Psoas muscle (tissue), 8 donors: ENCODE measurements around the gene LMLN. TPM values are rescaled to one million over a fixed set of nuclear protein-coding genes. Genes with fewer than 3 reads are reported as not detected.
"Not testable (repeated sequence)": the region's sequence is repeated elsewhere in the genome, so short reads cannot be mapped to it uniquely, and the experiment has no call there.

Experiments
- ATAC-seq, 4 donors: fragments of 200-7000 bp; cut with Tn5 transposase; one replicate each; pipeline ENCODE4 v1.9.1; 2020; ENCODE audit warnings: moderate library complexity in 3 of 4, mild to moderate bottlenecking in 2 of 4
- DNase-seq, 2 donors: peaks; one replicate each; pipeline ENCODE4 v3.0.0-alpha.2; 2020
- H3K27ac ChIP-seq: fragments of 200-600 bp; one replicate; pipeline ENCODE4 v1.8.0; 2022
- H3K27me3 ChIP-seq, 3 donors: fragments of 200-600 bp in 1 of 3; one replicate each; pipeline versions ENCODE4 v1.6.1 to v1.8.0; 2013 to 2022; ENCODE audit warnings: low read length in 2 of 3, mild to moderate bottlenecking in 2 of 3, moderate library complexity in 1 of 3; ENCODE audit not compliant: insufficient read depth in 3 of 3
- H3K36me3 ChIP-seq, 2 donors: fragments of 200-600 bp in 1 of 2; one replicate each; pipeline versions ENCODE4 v1.6.1 to v1.8.0; 2013 to 2022; ENCODE audit warnings: low read depth in 1 of 2, mild to moderate bottlenecking in 1 of 2, moderate library complexity in 1 of 2; ENCODE audit not compliant: insufficient read depth in 1 of 2
- H3K4me1 ChIP-seq: fragments of 200-600 bp; one replicate; pipeline ENCODE4 v1.8.0; 2022
- H3K4me3 ChIP-seq: fragments of 200-600 bp; one replicate; pipeline ENCODE4 v1.8.0; 2022; ENCODE audit warnings: mild to moderate bottlenecking
- H3K9me3 ChIP-seq: fragments of 200-600 bp; one replicate; pipeline ENCODE4 v1.8.0; 2022
- WGBS, 3 donors: extraction: QIAGEN DNeasy Blood & Tissue Kit; methylation state at CpG; one replicate each; pipeline versions ENCODE4 v1.1.6 to v1.1.7; 2013; 5-methylcytosine and 5-hydroxymethylcytosine counted together
- intact Hi-C, 2 donors: fragments of 100-400 bp; cut with DNase I; formaldehyde crosslinking; loops; one replicate each; pipeline versions ENCODE4 v1.11.0 to v1.14.2; 2022
- polyA plus RNA-seq, 3 donors: library from polyadenylated mRNA; stranded (reverse); fragments of 200-250 nt; gene quantifications; one replicate each; pipeline ENCODE4 v1.2.3, GENCODE V29; 2013
- total RNA-seq, 4 donors: library from RNA; stranded (reverse); fragmentation: NEBNext Ultra II Directional in 2 of 4; extraction: Animal tissue kit (Norgen Biotek cat#: 25700) in 2 of 4; gene quantifications; one replicate each; pipeline versions ENCODE4 v1.2.1 to v1.2.4, GENCODE V29; 2021 to 2023
- TF ChIP-seq, protein P1 (sequence below): fragments of 200-600 bp; IDR thresholded peaks from one replicate; pipeline ENCODE4 v1.8.0; 2022; ENCODE audit warnings: antibody characterized with exemption
- donor health status: healthy with polysubstance abuse.
- donor health status: DM: no; HTN: no; CAD: no; lungs with moderate emphysema.
- donor health status: Bipolar disorder and iron deficiency.
- donor health status: healthy.
- donor health status: DM: yes; HTN: yes; CAD: no.
- donor health status: DM: no; HTN: no; CAD: no.
- donor health status: DM: no; HTN: no; CAD: no.
- donor health status: DM: yes; HTN: yes; CAD: no.

LMLN gene
- total and polyA plus RNA-seq, 7 donors = 1.5 to 8.3 (median 5.0) TPM

DNA sequence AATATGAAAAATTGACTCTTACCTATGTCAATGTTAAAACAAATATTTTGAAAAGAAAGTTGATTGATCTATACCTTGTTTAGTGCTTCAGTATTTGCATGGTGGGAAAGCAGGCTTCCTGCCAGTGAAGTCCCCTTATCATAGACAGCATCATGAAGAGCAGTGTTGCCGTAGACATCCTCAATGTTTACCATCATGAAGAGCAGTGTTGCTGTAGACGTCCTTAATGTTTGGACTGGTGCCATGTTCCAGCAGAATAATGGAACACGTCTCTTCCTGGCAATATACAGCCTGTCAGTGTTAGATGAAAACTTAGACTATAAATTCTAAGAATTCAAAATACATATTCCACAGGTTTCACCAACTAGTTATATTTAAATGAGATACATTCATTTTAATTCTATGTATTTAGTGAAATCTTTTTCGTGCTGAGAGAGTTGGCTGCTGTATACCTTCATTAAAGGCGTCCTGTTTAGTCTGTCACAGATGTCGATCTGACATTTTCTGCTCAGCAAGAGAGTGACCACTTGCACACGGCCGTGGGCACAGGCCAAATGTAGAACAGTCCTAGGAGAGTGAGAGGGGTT is 116.8 kb downstream of the LMLN start:
- intact Hi-C loops = no loop called here
- Histone ChIP-seq H3K4me1 (peaks cover 5% of the 10 kb centered on the region), H3K36me3 (no peaks in the 10 kb centered on the region), H3K9me3 (no peaks in the 10 kb centered on the region), H3K4me3 (no peak overlapping the region), H3K27me3 (peaks cover 13 to 81% (median 16%) of the 10 kb centered on the region in 3 donors), H3K27ac (no peak overlapping the region)
- 26 to 36% (median 36%) methylated on average over 8 of the region's 8 CpGs for WGBS, 3 donors
- ATAC-seq (no peak), DNase-seq (no peak)
- TF ChIP-seq, protein P1, sequence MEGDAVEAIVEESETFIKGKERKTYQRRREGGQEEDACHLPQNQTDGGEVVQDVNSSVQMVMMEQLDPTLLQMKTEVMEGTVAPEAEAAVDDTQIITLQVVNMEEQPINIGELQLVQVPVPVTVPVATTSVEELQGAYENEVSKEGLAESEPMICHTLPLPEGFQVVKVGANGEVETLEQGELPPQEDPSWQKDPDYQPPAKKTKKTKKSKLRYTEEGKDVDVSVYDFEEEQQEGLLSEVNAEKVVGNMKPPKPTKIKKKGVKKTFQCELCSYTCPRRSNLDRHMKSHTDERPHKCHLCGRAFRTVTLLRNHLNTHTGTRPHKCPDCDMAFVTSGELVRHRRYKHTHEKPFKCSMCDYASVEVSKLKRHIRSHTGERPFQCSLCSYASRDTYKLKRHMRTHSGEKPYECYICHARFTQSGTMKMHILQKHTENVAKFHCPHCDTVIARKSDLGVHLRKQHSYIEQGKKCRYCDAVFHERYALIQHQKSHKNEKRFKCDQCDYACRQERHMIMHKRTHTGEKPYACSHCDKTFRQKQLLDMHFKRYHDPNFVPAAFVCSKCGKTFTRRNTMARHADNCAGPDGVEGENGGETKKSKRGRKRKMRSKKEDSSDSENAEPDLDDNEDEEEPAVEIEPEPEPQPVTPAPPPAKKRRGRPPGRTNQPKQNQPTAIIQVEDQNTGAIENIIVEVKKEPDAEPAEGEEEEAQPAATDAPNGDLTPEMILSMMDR = no peak

DNA sequence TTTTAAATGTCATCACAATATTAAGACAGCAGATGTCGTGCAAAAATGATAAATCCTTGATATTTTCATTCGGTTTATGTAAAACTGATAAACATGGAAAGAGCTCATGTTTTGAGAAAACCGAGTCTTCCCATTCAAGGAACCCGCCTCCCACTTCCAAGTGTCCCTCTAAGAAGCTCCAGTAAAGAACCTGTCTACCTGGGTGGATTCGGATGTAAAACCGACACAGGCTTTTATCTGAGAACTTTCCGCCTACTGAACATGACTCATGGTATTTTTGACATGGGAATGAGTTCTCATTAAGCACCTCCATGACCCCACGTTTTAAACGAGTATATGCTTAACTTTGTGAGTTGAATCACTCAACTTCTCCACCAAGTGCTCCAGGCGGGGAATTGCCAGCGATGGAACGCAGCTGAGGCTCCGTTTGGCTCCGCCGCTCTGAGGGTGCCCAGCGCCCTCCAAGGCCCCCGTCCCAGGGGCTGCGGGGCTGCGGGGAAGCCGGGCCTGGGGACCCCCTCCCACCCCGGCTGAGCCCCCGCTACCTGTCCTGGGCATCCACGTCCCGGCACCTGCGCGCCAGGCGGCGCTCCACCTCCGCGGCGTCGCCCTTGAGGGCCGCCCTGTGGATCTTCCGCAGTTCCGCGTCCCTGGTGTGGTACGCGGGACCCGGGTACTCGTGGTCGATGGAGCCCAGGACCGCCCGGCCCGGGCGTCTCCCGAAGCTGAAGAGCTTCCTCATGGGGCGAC is 119.9 kb downstream of the LMLN start:
- TF ChIP-seq, protein P1 = no peak
- peak overlapping the region; percentile 58 for H3K4me3 ChIP-seq
- intact Hi-C loops = no loop called here
- 8 to 9% (median 9%) methylated on average over 43 to 47 of the region's 47 CpGs for WGBS, 3 donors
- ATAC-seq (peak in 3 of 4 donors; percentile 7 to 46 (median 22)), DNase-seq (no peak)
- no peak overlapping the region for H3K27ac ChIP-seq
- peaks cover 11 to 84% (median 13%) of the 10 kb centered on the region in 3 donors for H3K27me3 ChIP-seq
- peaks cover 5% of the 10 kb centered on the region for H3K4me1 ChIP-seq
- no peaks in the 10 kb centered on the region for H3K36me3 ChIP-seq
- H3K9me3 ChIP-seq = no peaks in the 10 kb centered on the region

DNA sequence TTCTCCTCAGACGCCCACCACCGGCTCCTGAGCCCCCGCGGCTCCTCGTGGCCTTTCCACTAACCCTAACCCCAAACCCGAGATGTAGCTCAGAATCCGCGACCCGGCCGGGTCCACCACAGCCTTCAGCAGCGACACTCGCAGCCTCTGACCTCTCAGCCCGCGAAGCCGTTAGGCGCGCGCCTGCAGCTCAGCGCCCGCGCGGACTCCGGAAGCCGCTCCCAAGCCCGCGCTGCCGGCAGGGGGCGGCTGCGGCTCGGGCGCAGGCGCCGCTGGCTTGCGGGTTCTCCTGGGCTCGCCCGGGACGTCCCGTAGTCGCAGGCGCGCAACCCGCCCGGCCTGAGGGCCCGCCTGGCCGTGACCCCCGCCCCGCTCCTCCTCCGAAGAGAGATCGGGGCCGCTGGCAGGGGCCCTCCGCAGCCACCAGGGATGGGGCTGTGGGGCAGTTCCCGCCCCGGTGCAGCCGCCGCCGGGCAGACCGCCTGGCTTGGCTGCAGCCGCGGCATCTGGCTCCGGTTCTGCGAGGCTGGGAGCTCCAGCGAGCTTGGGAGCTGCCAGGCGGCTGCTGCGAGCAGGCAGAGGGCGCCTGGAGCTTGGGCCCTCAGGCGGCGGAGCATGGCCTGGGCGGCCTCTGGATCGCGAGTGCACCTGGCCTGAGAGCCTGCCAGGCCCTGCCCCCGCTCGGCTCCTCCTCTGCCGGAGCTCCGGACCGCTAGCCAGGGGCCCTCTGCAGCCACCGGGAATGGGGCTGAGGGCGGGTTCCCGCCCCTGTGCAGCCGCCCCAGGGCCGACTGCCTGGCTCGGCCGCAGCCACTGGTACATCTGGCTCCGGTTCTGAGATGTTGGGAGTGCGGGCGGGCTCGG is 120.7 kb downstream of the LMLN start:
- peak overlapping the region; percentile 58 for H3K4me3 ChIP-seq
- TF ChIP-seq, protein P1 = peak; percentile 61
- no peaks in the 10 kb centered on the region for H3K9me3 ChIP-seq
- H3K36me3 ChIP-seq = no peaks in the 10 kb centered on the region
- H3K4me1 ChIP-seq = peaks cover 5% of the 10 kb centered on the region
- H3K27ac ChIP-seq = no peak overlapping the region
- DNase-seq = peak; percentile 72 to 81
- ATAC-seq = peak; percentile 87 to 99 (median 92)
- peaks cover 6 to 83% (median 13%) of the 10 kb centered on the region in 3 donors for H3K27me3 ChIP-seq
- 0 to 2% (median 2%) methylated on average over 67 to 86 of the region's 86 CpGs for WGBS, 3 donors
- intact Hi-C loops = no loop called here

DNA sequence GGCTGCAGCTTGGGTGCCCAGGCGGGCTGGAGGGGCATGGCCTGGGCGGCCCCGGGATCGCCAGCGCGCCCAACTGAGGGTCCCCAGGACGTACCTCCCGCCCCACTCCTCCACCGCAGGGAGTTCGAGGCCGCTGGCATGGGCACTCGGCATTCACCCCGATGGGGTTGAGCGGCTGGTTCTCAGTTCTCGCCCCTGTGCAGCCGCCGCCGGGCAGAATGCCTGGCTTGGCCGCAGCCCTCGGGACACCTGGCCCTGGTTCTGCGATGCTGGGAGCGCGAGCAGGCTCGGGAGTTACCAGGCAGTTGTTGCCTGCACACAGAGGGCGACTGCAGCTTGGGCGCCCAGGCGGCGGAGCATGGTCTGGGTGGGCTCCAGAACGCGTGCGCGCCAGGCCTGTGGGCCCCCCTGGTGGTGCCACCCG is 121.4 kb downstream of the LMLN start:
- intact Hi-C loops = no loop called here
- Histone ChIP-seq H3K27ac (no peak overlapping the region), H3K4me1 (peaks cover 5% of the 10 kb centered on the region), H3K36me3 (no peaks in the 10 kb centered on the region), H3K9me3 (no peaks in the 10 kb centered on the region), H3K27me3 (peaks cover 6 to 79% (median 13%) of the 10 kb centered on the region in 3 donors), H3K4me3 (no peak overlapping the region)
- DNase-seq (peak in 1 of 2 donors; percentile 11), ATAC-seq (no peak)
- WGBS, 3 donors = 4 to 13% (median 11%) methylated on average over 32 to 33 of the region's 33 CpGs
- TF ChIP-seq, protein P1 = no peak

DNA sequence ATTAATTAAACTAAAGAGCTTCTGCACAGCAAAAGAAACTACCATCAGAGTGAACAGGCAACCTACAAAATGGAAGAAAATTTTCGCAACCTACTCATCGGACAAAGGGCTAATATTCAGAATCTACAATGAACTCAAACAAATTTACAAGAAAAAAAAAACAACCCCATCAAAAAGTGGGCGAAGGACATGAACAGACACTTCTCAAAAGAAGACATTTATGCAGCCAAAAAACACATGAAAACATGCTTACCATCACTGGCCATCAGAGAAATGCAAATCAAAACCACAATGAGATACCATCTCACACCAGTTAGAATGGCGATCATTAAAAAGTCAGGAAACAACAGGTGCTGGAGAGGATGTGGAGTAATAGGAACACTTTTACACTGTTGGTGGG is 122.2 kb downstream of the LMLN start:
- H3K9me3 ChIP-seq, DNase-seq, H3K36me3 ChIP-seq, ATAC-seq, H3K27ac ChIP-seq, H3K4me3 ChIP-seq, H3K4me1 ChIP-seq, intact Hi-C loops: not testable (repeated sequence)
- WGBS, 3 donors = 94 to 98% (median 97%) methylated on average over 3 of the region's 4 CpGs
- peaks cover 6 to 77% (median 11%) of the 10 kb centered on the region in 3 donors for H3K27me3 ChIP-seq
